HG02678 (cell line): Measurements from ENCODE around the gene GATAD2A.
"Not testable (repeated sequence)": the region's sequence is repeated elsewhere in the genome, so short reads cannot be mapped to it uniquely, and the experiment has no call there.

Experiments used
- ATAC-seq: cut with Tn5 transposase; IDR thresholded peaks from one replicate; pipeline ENCODE4 v1.9.1; 2021; ENCODE audit warnings: mild to moderate bottlenecking, moderate library complexity; ENCODE audit not compliant: unreplicated experiment

The GATAD2A gene

DNA sequence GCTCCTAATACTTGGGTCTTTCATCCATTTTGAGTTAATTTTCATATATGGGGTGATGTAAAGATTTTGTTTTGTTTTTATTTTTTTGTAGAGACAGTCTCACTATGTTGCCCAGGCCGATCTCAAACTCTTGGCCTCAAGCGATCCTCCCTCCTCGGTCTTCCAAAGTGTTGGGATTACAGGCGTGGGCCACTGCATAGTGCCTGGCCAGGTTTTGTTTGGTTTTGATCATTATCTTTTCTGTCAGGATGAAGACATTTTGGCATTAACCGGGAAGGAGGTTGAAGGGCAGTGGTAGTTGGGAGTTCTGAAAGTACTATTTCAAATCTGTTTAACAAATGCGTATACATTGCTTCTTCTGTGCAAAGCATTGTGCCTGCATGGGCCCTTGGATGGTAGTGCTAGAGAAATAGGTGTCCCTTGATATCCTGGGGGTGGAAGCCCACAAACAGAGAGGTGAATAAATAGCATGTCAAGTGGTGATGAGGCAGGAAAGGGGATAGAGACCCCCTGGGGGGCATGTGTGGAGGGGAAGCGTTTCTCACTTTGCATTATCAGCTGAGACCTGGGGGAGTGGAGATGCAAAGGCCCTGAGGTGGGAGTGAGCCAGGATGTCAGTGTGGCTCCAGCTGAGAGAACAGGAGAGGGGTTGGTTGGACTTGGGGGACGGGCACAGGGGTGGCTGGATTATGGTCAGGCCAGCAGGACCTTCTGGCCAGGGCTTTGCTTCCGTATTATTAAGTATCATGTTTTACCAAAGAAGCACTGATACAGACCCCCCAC is 41.4 kb downstream of the GATAD2A start:
- no peak for ATAC-seq

DNA sequence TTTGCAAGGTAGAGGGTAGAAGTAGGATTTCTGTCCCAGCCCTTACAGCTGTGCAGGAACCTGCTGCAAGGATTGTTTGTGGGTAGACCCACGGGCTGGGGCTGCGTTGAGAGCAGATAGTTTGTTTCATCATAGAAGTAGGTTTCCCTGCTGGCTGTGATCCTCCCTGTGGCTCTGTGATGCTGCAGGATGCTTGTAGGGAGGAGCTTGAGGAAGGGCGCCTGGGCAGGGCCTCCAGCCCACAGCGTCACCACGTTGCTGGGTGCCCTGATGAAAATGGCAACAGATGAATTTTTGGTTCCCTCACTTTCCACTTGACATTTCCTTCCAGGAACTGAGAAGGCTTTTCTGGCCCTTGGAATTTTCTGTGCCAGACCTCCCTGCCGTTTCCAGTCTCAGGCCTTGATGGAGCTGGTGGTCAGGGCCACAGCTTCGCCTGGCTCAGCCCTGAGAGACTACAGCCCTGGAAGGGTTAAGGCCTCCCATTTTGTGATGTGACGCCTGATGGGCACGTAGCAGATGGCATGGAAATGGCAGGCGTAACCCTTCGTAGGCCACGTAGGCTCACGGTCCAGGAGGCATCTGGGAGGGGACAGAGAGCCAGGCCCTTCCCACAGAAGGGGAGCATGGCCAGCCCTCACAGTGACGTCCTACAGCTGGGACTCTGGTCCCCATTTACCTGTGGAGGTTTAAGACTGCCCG is 42.2 kb downstream of the GATAD2A start:
- no peak for ATAC-seq

DNA sequence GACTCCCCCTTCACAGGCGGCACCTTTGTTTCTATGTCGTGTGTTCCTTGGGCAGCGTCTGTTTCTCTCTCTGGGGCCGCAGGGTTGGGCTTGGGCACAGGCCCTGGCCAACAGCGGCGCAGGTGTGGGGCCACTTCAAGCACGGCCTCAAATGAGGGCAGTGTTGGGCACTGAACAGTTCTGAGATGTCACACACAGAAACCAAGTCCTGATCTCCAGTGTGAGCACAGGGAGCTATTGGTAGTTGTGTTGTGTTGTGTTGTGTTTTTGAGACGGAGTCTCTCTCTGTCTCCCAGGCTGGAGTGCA is 42.7 kb downstream of the GATAD2A start:
- no peak for ATAC-seq

- no peak for ATAC-seq
Observed at GRCh38 chr19:19451429-19452242, 46.2 kb downstream of the GATAD2A start.

- ATAC-seq: no peak
Observed at GRCh38 chr19:19452243-19453124, 47.0 kb downstream of the GATAD2A start.

- no peak for ATAC-seq
Observed at GRCh38 chr19:19453125-19453454, 47.6 kb downstream of the GATAD2A start.

- ATAC-seq: not testable (repeated sequence)
Observed at GRCh38 chr19:19455166-19455919, 49.9 kb downstream of the GATAD2A start.

DNA sequence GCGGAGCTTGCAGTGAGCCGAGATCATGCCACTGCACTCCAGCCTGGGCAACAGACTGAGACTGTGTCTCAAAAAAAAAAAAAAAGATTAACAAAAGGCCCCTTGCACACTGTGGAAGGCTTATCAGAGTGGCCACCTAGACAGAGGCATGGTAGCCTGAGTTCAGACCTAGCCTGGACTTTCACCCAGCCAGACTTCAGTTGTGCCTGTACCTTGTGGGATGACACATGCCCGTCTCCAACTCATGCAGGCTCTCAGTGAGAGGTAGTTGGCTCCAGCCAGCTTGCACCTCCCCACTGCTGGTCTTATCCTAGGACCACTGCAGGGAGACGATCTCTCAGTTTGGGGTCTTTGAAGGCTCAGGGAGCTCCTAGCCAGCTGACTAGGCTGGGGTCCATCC is 52.2 kb downstream of the GATAD2A start:
- ATAC-seq: no peak

- no peak for ATAC-seq
Observed at GRCh38 chr19:19458110-19458816, 52.8 kb downstream of the GATAD2A start.

DNA sequence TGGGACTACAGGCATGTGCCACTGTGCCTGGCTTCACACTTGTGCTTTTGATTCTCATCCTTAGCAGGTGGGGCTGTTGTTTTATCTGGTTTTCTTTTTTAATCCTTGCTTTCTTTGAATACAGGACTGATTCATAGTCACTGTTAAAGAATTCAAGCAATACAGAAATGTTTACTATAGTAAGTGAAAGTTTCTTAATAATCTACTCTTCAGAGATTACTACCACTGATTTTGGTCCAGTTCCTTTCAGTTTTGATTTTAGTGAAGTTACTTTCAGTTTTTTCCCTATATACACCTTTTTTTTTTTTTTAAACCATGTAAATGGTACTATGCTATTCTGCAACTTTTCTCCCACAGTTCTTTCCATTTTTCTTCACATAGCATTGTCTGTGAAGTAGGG is 53.6 kb downstream of the GATAD2A start:
- no peak for ATAC-seq

DNA sequence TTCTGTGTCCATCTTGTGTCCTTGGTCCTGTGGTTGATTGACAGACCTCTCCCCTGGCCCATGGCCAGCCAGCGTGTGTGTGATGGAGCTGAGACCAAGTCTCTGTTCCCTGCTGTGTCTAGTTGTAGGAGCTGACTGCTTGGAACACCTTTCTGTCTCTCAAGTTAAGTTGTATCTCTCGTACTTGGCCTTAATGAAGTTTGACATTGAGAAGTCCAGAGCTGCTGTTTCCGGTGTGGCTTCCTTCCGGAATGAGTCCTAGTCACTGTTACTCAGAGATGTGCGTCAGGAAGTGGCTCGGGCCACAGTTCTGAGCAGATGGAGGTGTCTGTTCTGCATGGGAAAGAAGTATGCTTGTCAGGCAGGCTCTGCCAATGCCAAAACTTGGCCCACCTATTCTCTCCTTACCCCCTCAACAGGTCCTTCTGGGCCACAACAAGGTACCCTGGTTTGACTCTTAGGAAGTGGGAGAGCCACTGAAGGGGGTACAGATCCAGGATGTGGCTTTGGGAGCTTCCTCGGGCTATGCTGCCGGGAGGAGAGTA is 54.3 kb downstream of the GATAD2A start:
- ATAC-seq: peak; percentile 42

DNA sequence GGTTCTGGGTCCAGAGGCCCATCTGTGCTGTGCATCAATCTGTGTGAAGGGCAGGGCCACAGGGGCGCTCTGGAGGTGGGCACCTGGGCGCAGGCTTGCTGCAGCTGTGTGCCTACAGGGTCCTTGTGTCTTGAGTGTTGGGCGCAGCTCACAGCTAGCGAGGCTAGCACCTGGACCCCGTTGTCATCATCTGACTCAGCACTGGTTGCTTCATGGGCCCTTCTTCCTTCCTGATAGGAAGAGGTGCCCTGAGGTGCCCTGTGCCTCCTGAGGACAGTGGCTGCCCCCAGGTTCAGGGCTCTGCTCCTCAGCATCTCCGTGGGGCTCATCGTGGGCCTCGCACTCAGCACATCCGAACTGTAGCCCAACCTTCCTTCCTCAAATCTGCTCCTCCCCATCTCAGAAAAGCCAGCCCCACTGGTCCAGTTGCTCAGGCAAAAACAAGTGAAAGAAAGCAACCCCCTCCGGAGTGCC is 54.8 kb downstream of the GATAD2A start:
- peak; percentile 25 for ATAC-seq

DNA sequence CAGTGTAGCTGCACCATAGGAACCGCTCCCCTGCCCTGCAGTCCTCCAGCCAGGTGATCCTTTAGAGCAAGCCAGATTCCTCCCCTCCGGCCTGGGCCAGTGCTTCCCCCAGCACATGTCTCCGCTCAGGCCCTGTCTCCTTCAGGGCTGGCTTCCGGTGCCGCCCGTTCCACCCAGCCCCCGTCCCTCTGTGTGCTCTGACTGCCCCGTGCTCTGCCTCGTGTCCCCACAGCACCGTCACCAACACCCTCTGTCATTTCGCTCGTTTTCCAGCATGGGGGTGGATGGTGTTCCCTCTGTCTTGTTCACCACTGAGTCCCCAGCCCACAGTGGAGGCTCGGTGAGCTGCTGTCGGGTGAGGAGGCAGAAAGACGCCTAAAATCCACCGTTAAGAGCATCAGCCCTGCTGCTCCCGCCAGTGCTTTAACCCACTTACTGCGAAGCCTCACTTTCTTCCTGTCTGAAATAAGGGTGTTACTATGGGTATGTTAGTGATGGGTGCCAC is 55.3 kb downstream of the GATAD2A start:
- ATAC-seq: peak; percentile 49

DNA sequence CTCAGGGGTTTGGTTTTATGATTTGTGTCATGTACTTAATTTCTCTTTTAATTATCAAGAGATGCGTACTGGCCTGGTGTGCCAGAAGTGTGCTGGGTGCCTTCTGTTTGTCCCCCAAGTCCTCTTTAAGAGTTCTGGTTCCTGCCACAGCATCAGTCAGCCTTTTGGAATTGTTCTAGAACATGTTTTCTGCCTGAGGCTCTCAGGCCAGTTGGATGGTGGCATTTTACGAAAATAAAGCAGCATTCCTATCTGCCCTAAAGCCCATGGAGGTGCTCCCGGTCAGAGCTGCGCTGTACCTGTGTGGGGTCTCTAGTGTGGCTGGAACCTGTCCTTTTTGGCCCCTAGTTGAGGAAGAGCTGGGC is 55.8 kb downstream of the GATAD2A start:
- no peak for ATAC-seq

GRCh38 chr19:19461671-19462622 is 56.5 kb downstream of the GATAD2A start:
- no peak for ATAC-seq

- ATAC-seq: no peak
Observed at GRCh38 chr19:19463348-19464117, 58.1 kb downstream of the GATAD2A start.
